HEK293T (cell line): ENCODE measurements around the gene IDS.

ENCODE experiments used
- BHLHE40 ChIP-seq: fragments of 450-650 bp; IDR thresholded peaks from 2 replicates; pipeline ENCODE4 v1.6.1; 2016; ENCODE audit warnings: mild to moderate bottlenecking, moderate library complexity, borderline replicate concordance
- FOXM1 ChIP-seq: fragments of 450-650 bp; IDR thresholded peaks from 2 replicates; pipeline ENCODE4 v1.6.1; 2017; ENCODE audit warnings: mild to moderate bottlenecking, borderline replicate concordance
- SP1 ChIP-seq: fragments of 450-650 bp; IDR thresholded peaks from 2 replicates; pipeline ENCODE4 v1.6.1; 2017
- ZNF384 ChIP-seq: fragments of 450-650 bp; IDR thresholded peaks from 2 replicates; pipeline ENCODE4 v1.6.1; 2016

- TF ChIP-seq SP1 = no peak
- TF ChIP-seq ZNF384 = no peak
- TF ChIP-seq BHLHE40 = no peak
- TF ChIP-seq FOXM1 = no peak
Measured at GRCh38 chrX:149491812-149492211, 13.3 kb downstream of the IDS start.
